K562 (cell line): ENCODE data around the gene CEP131. TPM values are rescaled to one million over a fixed set of nuclear protein-coding genes. Genes with fewer than 3 reads are reported as not detected.

Source experiments
- ATAC-seq: fragments of 200-7000 bp; cut with Tn5 transposase; 3 replicates; pipeline ENCODE4 v1.9.1; 2020; ENCODE audit warnings: moderate library complexity
- BruUV-seq: library from RNA; stranded (reverse); fragments of 400-500 nt; replicated peaks from 2 replicates; lab custom pipeline; 2021; lab: Mats Ljungman, UMichigan
- CTCF ChIA-PET: fragments of 300-600 bp; formaldehyde crosslinking; extraction: SDS; loops from one replicate; lab custom pipeline; 2021; ENCODE audit warnings: low intra/inter-chr PET ratio; lab: Yijun Ruan, JAX
- POLR2A ChIA-PET: fragments of 300-600, 350-650 bp; sonication (Branson Sonifier 250); formaldehyde crosslinking; extraction: SDS; loops from one replicate; lab custom pipeline; 2021; ENCODE audit warnings: antibody characterized with exemption, inconsistent platforms; lab: Yijun Ruan, JAX
- DNase-seq, 4 experiments: peaks; one replicate each; pipeline versions ENCODE4 v3.0.0 to v3.0.0-alpha.2; 2011 to 2018; ENCODE audit warnings: low spot score in 3 of 4, mixed read lengths in 3 of 4; ENCODE audit errors: extremely low read depth in 1 of 4
- FAIRE-seq: peaks from 2 replicates; lab custom pipeline; 2011; peaks lifted over from hg19 to GRCh38; lab: Jason Lieb, UNC
- H2AFZ ChIP-seq: 2 replicates; pipeline ENCODE4 v1.6.0; 2011; ENCODE audit warnings: low read depth, low read length, control low read depth, inconsistent platforms
- H3K27ac ChIP-seq: fragments of 200-600 bp; 3 replicates; pipeline ENCODE4 v1.8.0; 2011; ENCODE audit warnings: low read depth, mild to moderate bottlenecking, control low read depth, inconsistent platforms, low read length, moderate library complexity, mixed read lengths; ENCODE audit errors: extremely low read depth
- H3K27me3 ChIP-seq, 2 experiments: fragments of 300-600 bp in 1 of 2; 2 replicates in 1 of 2; 3 replicates in 1 of 2; pipeline versions ENCODE4 v1.6.0 to v1.8.0; 2011; ENCODE audit warnings: inconsistent platforms in 2 of 2, low read length in 2 of 2, mild to moderate bottlenecking in 1 of 2, mixed read lengths in 1 of 2, moderate library complexity in 1 of 2; ENCODE audit not compliant: control insufficient read depth in 2 of 2, insufficient read depth in 2 of 2
- H3K36me3 ChIP-seq: fragments of 300-600 bp; 3 replicates; pipeline ENCODE4 v1.8.0; 2011; ENCODE audit warnings: mild to moderate bottlenecking, low read length, inconsistent platforms; ENCODE audit not compliant: control insufficient read depth, insufficient read depth
- H3K4me1 ChIP-seq, 2 experiments: fragments of 200-600 bp in 1 of 2; replicated peaks in 1 of 2; 2 replicates in 1 of 2; 3 replicates in 1 of 2; pipeline versions ENCODE4 v1.5.1 to v1.8.0; 2011; ENCODE audit warnings: inconsistent platforms in 2 of 2, low read length in 2 of 2, mild to moderate bottlenecking in 1 of 2, mixed read lengths in 1 of 2, moderate library complexity in 1 of 2; ENCODE audit not compliant: control insufficient read depth in 2 of 2, insufficient read depth in 2 of 2
- H3K4me2 ChIP-seq: 2 replicates; pipeline ENCODE4 v1.6.1; 2011; ENCODE audit warnings: low read length, control low read depth, inconsistent platforms, mixed read lengths; ENCODE audit not compliant: insufficient read depth
- H3K4me3 ChIP-seq: fragments of 200-600 bp; sonication (generic), shearing (Covaris generic); 2 replicates; pipeline ENCODE4 v1.5.1; 2016; ENCODE audit warnings: control low read depth, inconsistent platforms
- H3K79me2 ChIP-seq: fragments of 200-600 bp; 3 replicates; pipeline ENCODE4 v1.8.0; 2011; ENCODE audit warnings: low read length, inconsistent platforms; ENCODE audit not compliant: control insufficient read depth, insufficient read depth
- H3K9ac ChIP-seq, 2 experiments: 2 replicates each; pipeline versions ENCODE4 v1.6.0 to v1.6.1; 2011; ENCODE audit warnings: low read depth in 2 of 2, low read length in 2 of 2, control low read depth in 1 of 2, inconsistent platforms in 1 of 2, mild to moderate bottlenecking in 1 of 2, mixed read lengths in 1 of 2; ENCODE audit not compliant: insufficient read depth in 1 of 2
- H3K9me1 ChIP-seq: one replicate; pipeline ENCODE4 v1.6.0; 2011; ENCODE audit warnings: inconsistent platforms, mild to moderate bottlenecking, low read length, moderate library complexity; ENCODE audit not compliant: control insufficient read depth, insufficient read depth
- H3K9me3 ChIP-seq: replicated peaks from 2 replicates; pipeline ENCODE4 v1.5.1; 2011; ENCODE audit warnings: low read depth, low read length, inconsistent platforms; ENCODE audit not compliant: control insufficient read depth, insufficient read depth
- H4K20me1 ChIP-seq: replicated peaks from 2 replicates; pipeline ENCODE4 v1.6.1; 2011; ENCODE audit warnings: low read length, inconsistent platforms, mixed read lengths; ENCODE audit not compliant: control insufficient read depth, insufficient read depth
- ADNP ChIP-seq: fragments of 200-800 bp; sonication (Bioruptor generic); IDR thresholded peaks from 2 replicates; pipeline ENCODE4 v1.6.1; 2016; ENCODE audit warnings: missing genetic modification characterization, missing compliant biosample characterization
- BDP1 ChIP-seq: IDR thresholded peaks from 3 replicates; pipeline ENCODE4 v1.6.1; 2011; ENCODE audit not compliant: insufficient read length, insufficient read depth
- KLF16 ChIP-seq: IDR thresholded peaks from 2 replicates; pipeline ENCODE4 v1.6.1; 2016; ENCODE audit warnings: antibody characterized with exemption
- NRF1 ChIP-seq, 2 experiments: fragments of 450-650 bp; IDR thresholded peaks in 1 of 2; conservative IDR thresholded peaks in 1 of 2; 2 replicates each; pipeline ENCODE4 v1.6.1; 2014; ENCODE audit warnings: mild to moderate bottlenecking in 2 of 2
- PURB ChIP-seq: sonication (generic); formaldehyde crosslinking; IDR thresholded peaks from 2 replicates; pipeline ENCODE4 v1.9.0; 2021; ENCODE audit warnings: low read depth, mild to moderate bottlenecking, missing genetic modification reagents
- WGBS: fragments of 100-300 bp; shearing (Covaris generic); methylation state at CpG from one replicate; pipeline ENCODE4 v1.1.6; 2016; ENCODE audit warnings: low coverage, mixed read lengths; ENCODE audit not compliant: insufficient coverage; ENCODE audit errors: missing lambda C conversion rate; 5-methylcytosine and 5-hydroxymethylcytosine counted together
- in situ Hi-C: fragments of 300-500 bp; cut with MboI; formaldehyde crosslinking; loops from 4 replicates; pipeline ENCODE4 v1.15.0; 2018; ENCODE audit warnings: inconsistent platforms, mixed read lengths
- intact Hi-C: fragments of 100-400 bp; cut with micrococcal nuclease; formaldehyde crosslinking; loops from 2 replicates; pipeline ENCODE4 v1.14.2; 2022
- polyA plus RNA-seq, 8 experiments: library from polyadenylated mRNA; depleted of rRNA in 4 of 8; stranded (reverse) in 5 of 8; unstranded in 3 of 8; fragments of >200 nt; fragmentation: Nextera tagmentation in 2 of 8; fragmentation: Illumina TruSeq in 1 of 8; extraction: Ambion mirVana in 2 of 8; extraction: Trizol in 1 of 8; gene quantifications; 2 replicates each; pipeline versions ENCODE4 v1.2.1 to v1.2.3, GENCODE V29; 2011 to 2014; ENCODE audit warnings: inconsistent platforms in 1 of 8, missing spikeins in 1 of 8
- total RNA-seq, 7 experiments: library from RNA; depleted of rRNA in 6 of 7; stranded (reverse); fragments of >200 nt in 6 of 7; fragmentation: Illumina TruSeq in 2 of 7; extraction: Trizol in 2 of 7; gene quantifications; 2 replicates each; pipeline versions ENCODE4 v1.2.1 to v1.2.3, GENCODE V29; 2011 to 2021; ENCODE audit warnings: low replicate concordance in 1 of 7
- TF ChIP-seq, protein P1 (sequence below): fragments of 200-800 bp; sonication (Bioruptor generic); IDR thresholded peaks from 2 replicates; pipeline ENCODE4 v1.6.1; 2016; ENCODE audit warnings: missing genetic modification characterization, missing compliant biosample characterization

The CEP131 gene
- total and polyA plus RNA-seq, 9 of the 15 experiments (the other 6 are each of a cell fraction or from before 2014, with no cell fraction given) = 0.24 to 21.2 (median 2.3) TPM

DNA sequence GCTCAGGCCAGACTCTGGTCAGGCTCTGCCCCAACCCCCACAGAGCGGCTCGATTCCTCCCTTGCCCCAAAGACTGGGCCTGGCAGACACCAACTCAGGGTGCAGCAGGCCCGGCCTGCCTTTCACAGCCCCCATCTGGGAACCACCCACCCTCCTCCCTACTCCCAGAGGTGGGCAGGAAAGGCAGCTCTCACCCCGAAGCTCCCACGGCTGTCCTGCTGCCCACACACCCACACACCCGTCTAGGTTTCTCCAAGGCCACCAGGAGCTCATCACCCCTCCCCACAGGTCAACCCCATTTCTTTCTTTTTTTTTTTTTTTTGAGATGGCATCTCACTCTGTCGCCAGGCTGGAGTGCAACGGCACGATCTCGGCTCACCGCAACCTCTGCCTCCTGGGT, 3.8 kb downstream of the CEP131 start:
- H3K36me3 ChIP-seq = peaks cover 8% of the 10 kb centered on the region; the same call in 1 of the 3 replicates
- TF ChIP-seq PURB = no peak
- TF ChIP-seq NRF1 (conservative IDR thresholded peaks at IDR 0.05 in 1 of 2, IDR thresholded peaks at IDR 0.05 in 1 of 2) = no peak
- no peak for TF ChIP-seq BDP1
- TF ChIP-seq ADNP = no peak
- no peak for TF ChIP-seq KLF16
- TF ChIP-seq, protein P1, sequence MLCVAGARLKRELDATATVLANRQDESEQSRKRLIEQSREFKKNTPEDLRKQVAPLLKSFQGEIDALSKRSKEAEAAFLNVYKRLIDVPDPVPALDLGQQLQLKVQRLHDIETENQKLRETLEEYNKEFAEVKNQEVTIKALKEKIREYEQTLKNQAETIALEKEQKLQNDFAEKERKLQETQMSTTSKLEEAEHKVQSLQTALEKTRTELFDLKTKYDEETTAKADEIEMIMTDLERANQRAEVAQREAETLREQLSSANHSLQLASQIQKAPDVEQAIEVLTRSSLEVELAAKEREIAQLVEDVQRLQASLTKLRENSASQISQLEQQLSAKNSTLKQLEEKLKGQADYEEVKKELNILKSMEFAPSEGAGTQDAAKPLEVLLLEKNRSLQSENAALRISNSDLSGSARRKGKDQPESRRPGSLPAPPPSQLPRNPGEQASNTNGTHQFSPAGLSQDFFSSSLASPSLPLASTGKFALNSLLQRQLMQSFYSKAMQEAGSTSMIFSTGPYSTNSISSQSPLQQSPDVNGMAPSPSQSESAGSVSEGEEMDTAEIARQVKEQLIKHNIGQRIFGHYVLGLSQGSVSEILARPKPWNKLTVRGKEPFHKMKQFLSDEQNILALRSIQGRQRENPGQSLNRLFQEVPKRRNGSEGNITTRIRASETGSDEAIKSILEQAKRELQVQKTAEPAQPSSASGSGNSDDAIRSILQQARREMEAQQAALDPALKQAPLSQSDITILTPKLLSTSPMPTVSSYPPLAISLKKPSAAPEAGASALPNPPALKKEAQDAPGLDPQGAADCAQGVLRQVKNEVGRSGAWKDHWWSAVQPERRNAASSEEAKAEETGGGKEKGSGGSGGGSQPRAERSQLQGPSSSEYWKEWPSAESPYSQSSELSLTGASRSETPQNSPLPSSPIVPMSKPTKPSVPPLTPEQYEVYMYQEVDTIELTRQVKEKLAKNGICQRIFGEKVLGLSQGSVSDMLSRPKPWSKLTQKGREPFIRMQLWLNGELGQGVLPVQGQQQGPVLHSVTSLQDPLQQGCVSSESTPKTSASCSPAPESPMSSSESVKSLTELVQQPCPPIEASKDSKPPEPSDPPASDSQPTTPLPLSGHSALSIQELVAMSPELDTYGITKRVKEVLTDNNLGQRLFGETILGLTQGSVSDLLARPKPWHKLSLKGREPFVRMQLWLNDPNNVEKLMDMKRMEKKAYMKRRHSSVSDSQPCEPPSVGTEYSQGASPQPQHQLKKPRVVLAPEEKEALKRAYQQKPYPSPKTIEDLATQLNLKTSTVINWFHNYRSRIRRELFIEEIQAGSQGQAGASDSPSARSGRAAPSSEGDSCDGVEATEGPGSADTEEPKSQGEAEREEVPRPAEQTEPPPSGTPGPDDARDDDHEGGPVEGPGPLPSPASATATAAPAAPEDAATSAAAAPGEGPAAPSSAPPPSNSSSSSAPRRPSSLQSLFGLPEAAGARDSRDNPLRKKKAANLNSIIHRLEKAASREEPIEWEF = no peak
- no peaks in the 10 kb centered on the region for H3K27me3 ChIP-seq
- ChIA-PET CTCF (no interaction called here), POLR2A (interaction anchor here (0.8 to 1.0 kb wide), 2 partner anchors 38 to 199 kb away, joined by 3 read pairs; no protein-coding TSS in a partner anchor)
- DNase-seq = no peak
- H3K9ac ChIP-seq = peak overlapping the region in 1 of 2 experiments; percentile 55; a peak in 1 of 4 replicates
- H2AFZ ChIP-seq = no peak overlapping the region
- H3K79me2 ChIP-seq = peaks cover 5% of the 10 kb centered on the region; the same call in 2 of the 3 replicates
- H3K9me1 ChIP-seq = no peaks in the 10 kb centered on the region
- peaks cover 8 to 45% of the 10 kb centered on the region in 2 experiments for H3K4me1 ChIP-seq
- no peak overlapping the region for H3K4me2 ChIP-seq
- intact Hi-C loops (no loop called here), in situ Hi-C loops (no loop called here)
- H3K9me3 ChIP-seq = no peaks in the 10 kb centered on the region
- BruUV-seq = no TSS peak
- H4K20me1 ChIP-seq = no peaks in the 10 kb centered on the region
- H3K4me3 ChIP-seq = no peak overlapping the region
- FAIRE-seq = no peak
- WGBS = 69% methylated on average over 4 of the region's 11 CpGs
- no peak overlapping the region for H3K27ac ChIP-seq
- no peak for ATAC-seq
